Ishikawa (cell line): ENCODE data around the gene WNK2.

Experiments
- EGR1 ChIP-seq: IDR thresholded peaks from 2 replicates; pipeline ENCODE4 v1.6.1; 2012
- RAD21 ChIP-seq: IDR thresholded peaks from 2 replicates; pipeline ENCODE4 v1.6.1; 2012; ENCODE audit warnings: low read depth
- YY1 ChIP-seq: IDR thresholded peaks from 2 replicates; pipeline ENCODE4 v1.6.1; 2012; ENCODE audit warnings: low read depth
- TF ChIP-seq, protein P1 (sequence below): IDR thresholded peaks from 2 replicates; pipeline ENCODE4 v1.6.1; 2012; ENCODE audit warnings: low read depth, mild to moderate bottlenecking
- TF ChIP-seq, protein P2 (sequence below): IDR thresholded peaks from 2 replicates; pipeline ENCODE4 v1.6.1; 2012

DNA sequence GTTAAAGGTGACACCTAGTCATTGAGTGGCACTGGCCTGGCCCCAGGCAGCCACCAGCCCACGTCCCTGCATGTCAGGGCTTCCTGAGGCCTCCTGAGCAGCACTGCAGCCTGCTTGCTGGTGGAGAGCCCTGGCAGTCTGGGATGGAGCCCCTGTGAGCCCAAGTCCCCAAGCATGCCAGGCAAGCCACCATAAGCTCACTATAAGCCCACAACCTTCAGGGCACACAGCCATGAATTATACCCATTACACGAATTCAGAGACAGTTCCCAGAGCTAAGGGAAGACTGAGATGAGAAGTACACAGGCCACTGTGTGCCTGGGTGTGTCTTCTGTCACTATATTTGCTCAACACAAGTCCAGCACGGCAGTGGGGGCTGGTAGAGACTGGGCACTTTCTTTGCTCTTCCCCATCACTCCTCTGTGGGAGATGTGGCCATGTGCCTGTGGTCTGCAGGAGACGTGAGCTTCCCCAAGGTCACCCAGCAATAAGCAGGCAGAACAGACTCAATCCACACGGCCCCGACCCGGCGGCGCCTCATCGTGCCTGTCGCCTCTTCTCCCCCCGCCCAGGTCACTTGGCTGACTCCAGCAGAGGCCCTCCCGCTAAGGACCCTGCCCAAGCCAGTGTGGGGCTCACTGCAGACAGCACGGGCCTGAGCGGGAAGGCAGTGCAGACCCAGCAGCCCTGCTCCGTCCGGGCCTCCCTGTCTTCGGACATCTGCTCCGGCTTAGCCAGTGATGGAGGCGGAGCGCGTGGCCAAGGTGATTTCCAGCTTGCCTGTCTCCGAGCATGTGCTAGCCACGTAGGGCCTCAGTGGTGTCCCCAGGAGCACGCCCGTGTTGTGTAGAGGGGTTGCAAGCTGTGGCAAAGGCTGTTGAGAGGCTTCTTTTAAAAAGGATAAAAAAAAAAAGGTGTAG lies 114.8 kb downstream of the WNK2 start:
- TF ChIP-seq, protein P1, sequence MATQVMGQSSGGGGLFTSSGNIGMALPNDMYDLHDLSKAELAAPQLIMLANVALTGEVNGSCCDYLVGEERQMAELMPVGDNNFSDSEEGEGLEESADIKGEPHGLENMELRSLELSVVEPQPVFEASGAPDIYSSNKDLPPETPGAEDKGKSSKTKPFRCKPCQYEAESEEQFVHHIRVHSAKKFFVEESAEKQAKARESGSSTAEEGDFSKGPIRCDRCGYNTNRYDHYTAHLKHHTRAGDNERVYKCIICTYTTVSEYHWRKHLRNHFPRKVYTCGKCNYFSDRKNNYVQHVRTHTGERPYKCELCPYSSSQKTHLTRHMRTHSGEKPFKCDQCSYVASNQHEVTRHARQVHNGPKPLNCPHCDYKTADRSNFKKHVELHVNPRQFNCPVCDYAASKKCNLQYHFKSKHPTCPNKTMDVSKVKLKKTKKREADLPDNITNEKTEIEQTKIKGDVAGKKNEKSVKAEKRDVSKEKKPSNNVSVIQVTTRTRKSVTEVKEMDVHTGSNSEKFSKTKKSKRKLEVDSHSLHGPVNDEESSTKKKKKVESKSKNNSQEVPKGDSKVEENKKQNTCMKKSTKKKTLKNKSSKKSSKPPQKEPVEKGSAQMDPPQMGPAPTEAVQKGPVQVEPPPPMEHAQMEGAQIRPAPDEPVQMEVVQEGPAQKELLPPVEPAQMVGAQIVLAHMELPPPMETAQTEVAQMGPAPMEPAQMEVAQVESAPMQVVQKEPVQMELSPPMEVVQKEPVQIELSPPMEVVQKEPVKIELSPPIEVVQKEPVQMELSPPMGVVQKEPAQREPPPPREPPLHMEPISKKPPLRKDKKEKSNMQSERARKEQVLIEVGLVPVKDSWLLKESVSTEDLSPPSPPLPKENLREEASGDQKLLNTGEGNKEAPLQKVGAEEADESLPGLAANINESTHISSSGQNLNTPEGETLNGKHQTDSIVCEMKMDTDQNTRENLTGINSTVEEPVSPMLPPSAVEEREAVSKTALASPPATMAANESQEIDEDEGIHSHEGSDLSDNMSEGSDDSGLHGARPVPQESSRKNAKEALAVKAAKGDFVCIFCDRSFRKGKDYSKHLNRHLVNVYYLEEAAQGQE = no peak
- TF ChIP-seq RAD21 = no peak
- TF ChIP-seq, protein P2, sequence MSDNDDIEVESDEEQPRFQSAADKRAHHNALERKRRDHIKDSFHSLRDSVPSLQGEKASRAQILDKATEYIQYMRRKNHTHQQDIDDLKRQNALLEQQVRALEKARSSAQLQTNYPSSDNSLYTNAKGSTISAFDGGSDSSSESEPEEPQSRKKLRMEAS = no peak
- TF ChIP-seq EGR1 = no peak
- no peak for TF ChIP-seq YY1
